ENCODE data around the gene TMSB4X. TPM values are rescaled to one million over a fixed set of nuclear protein-coding genes. Genes with fewer than 3 reads are reported as not detected.
"Not testable (repeated sequence)": the region's sequence is repeated elsewhere in the genome, so short reads cannot be mapped to it uniquely, and the experiment has no call there.

Gene TMSB4X
- polyA plus RNA-seq, 4 donors = 2,919 to 3,338 (median 2,970) TPM

DNA sequence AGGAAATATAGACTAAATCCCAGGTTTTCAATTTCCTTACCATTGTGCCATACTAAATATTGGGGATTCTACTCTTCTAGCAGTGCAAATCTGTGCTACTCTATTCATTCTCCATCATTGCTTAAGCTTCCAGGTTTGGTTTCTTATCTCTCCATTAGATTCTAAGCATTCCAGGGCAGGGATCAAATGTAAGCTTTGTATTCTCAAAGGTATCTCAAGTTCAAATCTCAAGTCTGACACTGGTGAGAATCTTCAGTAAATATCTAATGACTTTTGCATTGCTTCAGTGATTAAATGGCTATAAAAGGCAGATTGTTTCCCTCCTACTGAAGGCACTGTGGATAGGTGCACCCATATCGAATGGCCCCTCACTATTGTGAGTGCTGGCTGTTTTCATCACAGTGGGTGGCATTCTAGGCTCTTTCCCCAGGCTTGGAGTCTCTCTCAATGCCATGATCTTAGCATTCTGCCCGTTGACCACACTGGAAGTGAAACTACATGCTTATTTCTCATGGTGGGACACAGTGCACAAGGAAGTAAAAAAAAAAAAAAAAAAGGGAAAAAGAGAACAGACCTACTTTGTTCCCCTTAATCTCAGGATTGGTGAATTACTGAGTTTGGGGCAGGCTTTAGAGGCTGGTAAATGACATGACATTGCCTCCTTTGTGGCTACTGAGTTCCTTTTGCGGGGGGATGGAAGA is 40.8 kb downstream of the TMSB4X start:
- DNase-seq (ENCODE audit: low read depth in 4 of 4, low spot score in 3 of 4) = no peak

DNA sequence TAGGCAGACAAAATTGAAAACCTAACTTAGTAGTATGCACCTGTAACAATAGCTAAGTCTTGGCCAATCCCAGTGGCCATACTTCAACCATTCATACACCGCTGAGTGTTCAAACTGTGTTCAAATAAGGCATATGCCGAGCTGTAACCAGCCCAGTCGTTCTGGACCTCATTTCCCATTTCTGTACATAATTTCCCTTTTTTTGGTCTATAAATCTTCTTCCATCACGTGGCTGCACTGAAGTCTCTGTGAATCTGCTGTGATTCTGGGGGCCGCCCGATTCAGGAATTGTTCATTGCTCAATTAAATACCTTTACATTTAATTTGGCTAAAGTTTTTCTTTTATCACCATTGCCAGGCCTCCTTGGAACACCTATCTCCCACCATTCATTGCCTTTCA is 41.8 kb downstream of the TMSB4X start:
- DNase-seq (ENCODE audit: low read depth in 4 of 4, low spot score in 3 of 4) = not testable (repeated sequence)

DNA sequence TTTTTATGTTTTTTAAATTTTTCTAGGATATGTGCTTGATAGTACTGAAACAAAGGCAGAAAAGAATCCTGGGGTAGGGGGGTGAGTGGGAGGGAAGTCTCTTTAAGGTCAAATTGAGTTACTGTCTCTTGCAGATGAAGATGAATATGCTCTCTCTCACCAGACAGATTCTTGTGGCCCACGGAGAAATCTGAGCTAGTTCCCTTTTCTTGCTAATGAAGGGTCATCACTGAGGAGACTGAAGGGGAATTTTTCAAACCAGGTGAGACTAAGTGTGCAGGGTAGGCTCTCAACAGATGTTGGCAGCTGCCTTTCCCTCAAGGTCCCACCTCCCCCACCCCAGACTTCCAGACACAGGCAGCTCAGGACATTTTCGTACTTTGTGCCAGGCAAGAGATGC is 48.0 kb downstream of the TMSB4X start:
- no peak for DNase-seq (ENCODE audit: low read depth in 4 of 4, low spot score in 3 of 4)

DNA sequence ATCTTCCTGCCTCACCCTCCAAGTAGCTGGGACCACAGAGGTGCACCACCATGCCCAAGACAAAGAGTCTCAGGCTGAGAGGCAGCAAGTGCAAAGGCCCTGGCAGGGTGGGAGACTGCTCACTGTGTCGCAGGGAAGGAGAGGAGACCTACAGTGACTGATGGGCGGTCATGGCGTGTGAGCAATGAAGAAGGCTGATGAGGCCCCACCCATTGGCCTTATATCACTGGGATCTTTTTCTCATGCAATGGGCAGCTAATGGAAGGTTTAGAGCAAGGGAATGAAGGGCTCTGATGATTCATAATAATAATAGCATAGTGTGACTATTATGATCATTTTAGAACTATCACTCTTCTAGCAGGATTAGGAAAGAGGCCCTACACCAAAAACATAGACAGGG is 48.7 kb downstream of the TMSB4X start:
- no peak for DNase-seq (ENCODE audit: low read depth in 4 of 4, low spot score in 3 of 4)

DNA sequence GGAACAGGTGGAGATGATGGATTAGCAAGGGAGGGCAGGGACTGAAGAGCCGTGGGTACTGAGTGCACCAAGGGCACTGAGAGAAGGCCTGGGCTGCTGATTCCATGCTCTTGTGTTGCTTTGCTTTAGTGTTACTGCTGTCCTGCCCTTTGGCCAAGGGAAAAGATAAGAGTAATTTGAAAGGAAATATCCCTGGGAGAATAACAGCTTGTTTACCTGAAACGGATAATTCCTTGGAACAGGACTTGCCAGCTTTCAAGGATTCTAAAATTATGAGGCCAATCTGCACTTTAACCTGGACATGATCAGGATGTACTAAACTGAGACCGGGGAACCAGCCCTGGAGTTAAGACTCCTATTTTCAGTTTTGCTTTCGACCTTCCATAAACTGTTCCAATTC is 49.1 kb downstream of the TMSB4X start:
- DNase-seq (ENCODE audit: low read depth in 4 of 4, low spot score in 3 of 4) = no peak

DNA sequence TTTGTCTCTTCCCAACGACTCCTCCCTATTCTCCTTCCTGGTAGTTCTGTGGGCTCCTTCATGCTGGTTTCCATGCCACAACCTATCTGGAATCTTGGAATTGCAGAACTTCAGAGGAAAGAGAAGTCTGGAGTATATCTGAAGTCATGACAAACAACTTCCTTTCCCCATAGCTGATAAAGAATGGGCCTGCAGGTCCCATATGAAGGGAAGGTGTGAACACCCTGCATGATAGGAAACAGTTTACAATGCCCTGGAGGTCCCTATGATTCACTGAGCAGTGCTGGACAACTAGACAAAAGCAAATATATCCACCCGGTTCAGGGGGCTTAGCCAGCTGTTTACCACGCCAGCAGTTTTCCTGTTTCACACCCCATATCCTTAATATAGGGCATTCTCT is 50.1 kb downstream of the TMSB4X start:
- no peak for DNase-seq (ENCODE audit: low read depth in 4 of 4, low spot score in 3 of 4)

Other genes starting within 250 kb of the TMSB4X start
- gene PRPS2, start 183.7 kb upstream of the TMSB4X start, polyA plus RNA-seq (ENCODE audit: insufficient read length in 4 of 4) = 100 to 1,000 TPM in 3 of 4 donors, 10 to 100 TPM in 1; 88.9 to 129 (median 118) TPM
- 1 to 10 TPM in 1 of 4 donors, under 1 TPM in 3; 0.26 to 1.1 (median 0.78) TPM for gene TLR7, start 108.0 kb upstream of the TMSB4X start, polyA plus RNA-seq (ENCODE audit: insufficient read length in 4 of 4)
- gene TLR8, start 68.5 kb upstream of the TMSB4X start, polyA plus RNA-seq (ENCODE audit: insufficient read length in 4 of 4) = under 1 TPM; 0.17 to 0.30 (median 0.20) TPM
- gene FAM9C, start 69.5 kb downstream of the TMSB4X start, polyA plus RNA-seq (ENCODE audit: insufficient read length in 4 of 4) = under 1 TPM; 0.16 to 0.52 (median 0.47) TPM